ENCODE measurements around the gene VWDE.
A peak's percentile ranks its signal among the peaks of the same experiment; 100 is the strongest.

VWDE gene

GRCh38 chr7:12370249-12370648 is 33.4 kb downstream of the VWDE start:
- DNase-seq (ENCODE audit: low read depth): no peak
- H3K4me3 ChIP-seq (ENCODE audit: low read depth, low read length): no peak overlapping the region
- no peak for TF ChIP-seq CTCF (IDR thresholded peaks at IDR 0.05; ENCODE audit: low read depth, low read length, missing control alignments)
- in situ Hi-C loops (cut with HindIII; ENCODE audit: low sequenced_read_pairs): no loop called here

GRCh38 chr7:12369756-12370155 is 33.9 kb downstream of the VWDE start:
- no peak overlapping the region for H3K4me3 ChIP-seq (ENCODE audit: low read depth, low read length)
- no peak for TF ChIP-seq CTCF (IDR thresholded peaks at IDR 0.05; ENCODE audit: low read depth, low read length, missing control alignments)
- in situ Hi-C loops (cut with HindIII; ENCODE audit: low sequenced_read_pairs): no loop called here
- no peak for DNase-seq (ENCODE audit: low read depth)

GRCh38 chr7:12369072-12369471 is 34.6 kb downstream of the VWDE start:
- TF ChIP-seq CTCF (IDR thresholded peaks at IDR 0.05; ENCODE audit: low read depth, low read length, missing control alignments): no peak
- in situ Hi-C loops (cut with HindIII; ENCODE audit: low sequenced_read_pairs): no loop called here
- DNase-seq (ENCODE audit: low read depth): no peak
- H3K4me3 ChIP-seq (ENCODE audit: low read depth, low read length): no peak overlapping the region

GRCh38 chr7:12360948-12361347 is 42.7 kb downstream of the VWDE start:
- DNase-seq (ENCODE audit: low read depth): no peak
- in situ Hi-C loops (cut with HindIII; ENCODE audit: low sequenced_read_pairs): no loop called here
- H3K4me3 ChIP-seq (ENCODE audit: low read depth, low read length): no peak overlapping the region
- TF ChIP-seq CTCF (IDR thresholded peaks at IDR 0.05; ENCODE audit: low read depth, low read length, missing control alignments): no peak

- in situ Hi-C loops (cut with HindIII; ENCODE audit: low sequenced_read_pairs): no loop called here
Observed at GRCh38 chr7:12358694-12359093, 45.0 kb downstream of the VWDE start.

GRCh38 chr7:12357508-12357907 is 46.2 kb downstream of the VWDE start:
- no peak overlapping the region for H3K4me3 ChIP-seq (ENCODE audit: low read depth, low read length)
- DNase-seq (ENCODE audit: low read depth): no peak
- in situ Hi-C loops (cut with HindIII; ENCODE audit: low sequenced_read_pairs): no loop called here
- TF ChIP-seq CTCF (IDR thresholded peaks at IDR 0.05; ENCODE audit: low read depth, low read length, missing control alignments): no peak

More at GRCh38 chr7:12358694-12359093, 45.0 kb downstream of the VWDE start:
- no peak for TF ChIP-seq CTCF (IDR thresholded peaks at IDR 0.05; ENCODE audit: low read depth, low read length, missing control alignments)
- peak; percentile 1 for DNase-seq (ENCODE audit: low read depth)
- H3K4me3 ChIP-seq (ENCODE audit: low read depth, low read length): no peak overlapping the region

GRCh38 chr7:12351843-12352242 is 51.8 kb downstream of the VWDE start:
- in situ Hi-C loops (cut with HindIII; ENCODE audit: low sequenced_read_pairs): no loop called here
- no peak for DNase-seq (ENCODE audit: low read depth)
- TF ChIP-seq CTCF (IDR thresholded peaks at IDR 0.05; ENCODE audit: low read depth, low read length, missing control alignments): no peak
- no peak overlapping the region for H3K4me3 ChIP-seq (ENCODE audit: low read depth, low read length)

Data from astrocyte of the cerebellum (primary cell).